ENCODE results near the gene PPIB. TPM values are rescaled to one million over a fixed set of nuclear protein-coding genes. Genes with fewer than 3 reads are reported as not detected.

Gene PPIB
- total RNA-seq, 2 donors from 2014 or later = 167 to 264 TPM

DNA sequence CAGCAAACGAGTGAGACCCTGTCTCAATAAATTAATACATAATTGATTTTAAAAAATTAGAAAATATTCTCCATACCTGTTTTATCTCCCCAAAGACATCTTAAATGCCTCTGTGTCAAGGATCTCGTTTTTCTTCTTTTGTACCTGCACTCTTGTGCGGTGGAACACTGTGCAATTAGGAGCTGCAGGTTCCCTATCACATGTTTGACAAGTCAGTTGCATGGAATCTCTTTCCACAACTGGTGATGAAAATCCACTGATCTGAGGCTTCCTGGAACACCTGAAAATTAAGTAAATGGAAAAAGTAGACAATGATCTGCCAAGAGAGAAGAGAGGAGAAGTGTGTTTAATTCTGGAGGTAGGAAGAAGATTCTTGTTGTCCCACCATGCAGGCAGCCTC, 14.2 kb downstream of the PPIB start:
- DNase-seq (ENCODE audit: low spot score in 2 of 2) (no peak), ATAC-seq (no peak)
- no peaks in the 10 kb centered on the region for H3K36me3 Mint-ChIP-seq
- H3K27ac Mint-ChIP-seq = no peak overlapping the region
- H3K9me3 Mint-ChIP-seq = no peaks in the 10 kb centered on the region

DNA sequence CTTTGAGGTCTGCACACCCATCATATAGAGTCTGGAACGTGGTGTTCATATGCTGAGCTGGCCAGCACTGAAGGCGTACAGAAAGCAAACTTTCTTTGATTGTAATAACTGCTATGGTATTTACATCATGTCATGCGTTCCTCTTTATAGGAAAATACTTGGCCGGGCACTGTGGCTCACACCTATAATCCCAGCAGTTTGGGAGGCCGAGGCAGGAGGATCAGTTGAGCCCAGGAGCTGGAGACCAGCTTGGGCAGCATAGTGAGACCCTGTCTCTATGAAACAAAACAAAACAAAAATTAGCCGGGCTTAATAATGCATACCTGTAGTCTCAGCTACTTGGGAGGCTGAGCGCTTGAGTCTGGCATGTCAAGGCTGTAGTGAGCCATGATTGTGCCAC, 14.7 kb downstream of the PPIB start:
- ATAC-seq = no peak
- Mint-ChIP-seq H3K27ac (no peak overlapping the region), H3K9me3 (no peaks in the 10 kb centered on the region), H3K36me3 (no peaks in the 10 kb centered on the region)
- DNase-seq (ENCODE audit: low spot score in 2 of 2) = no peak

DNA sequence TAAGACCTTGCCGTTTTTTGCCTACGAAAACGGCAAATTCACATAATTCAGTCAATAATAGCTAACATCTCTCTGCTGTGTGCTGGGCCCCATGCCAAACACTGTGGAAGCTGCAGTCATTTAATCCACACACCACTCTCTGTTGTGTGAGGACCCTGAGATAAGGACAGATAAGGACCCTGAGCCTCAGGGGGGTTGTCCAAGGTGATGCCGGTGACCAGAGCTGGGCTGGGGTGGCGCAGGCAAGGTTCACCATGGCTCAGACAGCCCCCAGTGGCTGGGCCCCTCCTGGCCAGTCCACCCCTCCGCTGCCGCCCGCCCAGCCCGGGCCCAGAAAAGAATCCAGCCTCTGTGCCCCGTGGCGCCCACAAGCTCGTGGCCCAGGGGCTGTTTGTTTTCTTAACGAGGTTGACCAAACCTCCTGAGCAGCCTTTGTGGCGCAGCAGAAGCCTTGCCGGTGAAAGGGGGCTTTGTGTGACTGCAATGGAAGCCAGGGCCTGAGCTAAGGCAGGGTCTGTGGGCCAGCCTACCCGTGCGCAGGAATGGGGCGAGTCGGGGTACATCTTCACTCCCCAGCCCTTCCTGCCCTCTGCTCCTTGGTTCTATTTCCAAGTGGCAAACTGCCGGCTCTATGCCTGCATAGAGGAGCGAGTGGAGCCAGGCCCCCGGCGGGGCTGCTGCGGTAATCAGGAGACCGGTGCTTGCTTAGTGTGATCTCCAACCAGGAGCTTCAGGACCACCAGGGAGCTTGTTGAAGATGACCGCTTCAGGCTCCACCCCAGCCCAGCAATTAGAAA, 15.7 kb downstream of the PPIB start:
- no peaks in the 10 kb centered on the region for H3K36me3 Mint-ChIP-seq
- DNase-seq (ENCODE audit: low spot score in 2 of 2) (no peak), ATAC-seq (no peak)
- H3K9me3 Mint-ChIP-seq = no peaks in the 10 kb centered on the region
- H3K27ac Mint-ChIP-seq = no peak overlapping the region

DNA sequence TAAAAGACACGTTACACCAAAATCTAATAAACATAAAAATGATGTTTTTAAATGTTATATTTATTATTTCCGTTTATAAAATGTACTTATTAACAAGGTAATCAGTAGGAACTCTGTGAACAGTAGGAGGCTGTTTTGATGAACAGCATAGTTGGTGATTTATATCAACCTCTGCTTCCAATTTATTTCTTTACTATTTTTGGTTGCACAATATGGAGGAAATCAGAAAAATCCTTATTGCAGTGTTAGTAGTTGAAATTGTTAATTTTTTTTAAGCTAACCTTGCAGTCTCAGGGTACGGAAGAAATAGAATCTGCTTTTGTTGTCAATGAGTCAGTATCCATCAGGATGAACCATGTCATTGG, 16.3 kb downstream of the PPIB start:
- DNase-seq (ENCODE audit: low spot score in 2 of 2) (no peak), ATAC-seq (no peak)
- no peaks in the 10 kb centered on the region for H3K9me3 Mint-ChIP-seq
- no peaks in the 10 kb centered on the region for H3K36me3 Mint-ChIP-seq
- H3K27ac Mint-ChIP-seq = no peak overlapping the region

DNA sequence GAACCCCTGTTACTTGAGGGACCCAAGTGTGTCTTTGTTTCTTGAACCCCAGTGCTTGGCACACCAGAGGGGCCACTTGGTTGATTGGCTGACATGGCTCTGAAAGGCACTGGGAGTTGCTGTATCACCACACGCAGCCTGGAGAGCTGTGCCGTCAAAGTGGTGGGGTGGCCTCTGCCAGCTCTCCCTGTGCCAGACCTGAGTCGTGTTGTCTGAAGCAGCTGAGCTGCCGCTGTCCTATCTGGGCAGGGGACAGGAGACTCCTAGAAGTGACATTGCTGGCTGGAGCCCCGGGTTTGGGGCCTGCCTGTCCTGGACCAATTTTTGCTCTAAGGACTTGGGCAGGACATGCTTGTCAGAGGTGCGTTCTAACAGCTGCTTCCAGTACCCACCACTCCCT, 16.8 kb downstream of the PPIB start:
- Mint-ChIP-seq H3K36me3 (no peaks in the 10 kb centered on the region), H3K27ac (no peak overlapping the region), H3K9me3 (no peaks in the 10 kb centered on the region)
- no peak for DNase-seq (ENCODE audit: low spot score in 2 of 2)
- no peak for ATAC-seq

DNA sequence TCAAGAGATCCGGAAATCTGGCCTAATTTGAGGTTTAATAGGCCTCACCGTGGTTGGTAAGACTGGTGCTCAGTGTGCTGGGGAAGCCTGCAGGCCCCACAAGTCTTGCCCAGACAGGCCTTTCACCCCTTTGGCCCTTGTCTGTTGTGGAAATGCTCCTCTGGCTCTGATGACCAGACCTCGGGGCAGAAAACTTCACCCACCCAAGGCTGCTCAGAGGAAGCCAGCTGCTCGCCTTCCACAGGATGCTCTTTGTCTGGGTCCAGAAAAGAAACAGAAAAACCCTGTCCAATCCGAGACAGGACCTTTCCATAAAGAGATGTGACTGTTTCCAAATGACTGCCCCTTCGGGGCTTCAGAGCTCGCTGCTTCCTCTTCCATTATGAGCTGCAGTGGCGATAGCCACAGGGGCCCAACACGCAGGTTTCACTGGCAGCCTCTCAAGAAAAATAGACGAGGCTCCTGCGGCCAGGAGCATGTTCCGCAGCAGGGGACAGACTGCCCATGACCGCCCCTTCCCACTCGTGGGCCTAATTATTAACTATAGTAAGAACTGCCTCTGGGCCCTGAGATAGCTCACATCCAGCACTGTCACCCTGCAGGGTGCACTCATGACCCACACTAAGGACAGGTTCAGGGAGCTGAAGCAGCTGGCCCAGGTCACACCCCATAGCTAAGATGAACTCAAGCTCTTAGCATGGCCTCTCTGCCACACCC, 18.1 kb downstream of the PPIB start:
- peak overlapping the region in 1 of 2 donors; percentile 58 for H3K27ac Mint-ChIP-seq
- H3K36me3 Mint-ChIP-seq = no peaks in the 10 kb centered on the region
- DNase-seq (ENCODE audit: low spot score in 2 of 2) (no peak), ATAC-seq (no peak)
- no peaks in the 10 kb centered on the region for H3K9me3 Mint-ChIP-seq

DNA sequence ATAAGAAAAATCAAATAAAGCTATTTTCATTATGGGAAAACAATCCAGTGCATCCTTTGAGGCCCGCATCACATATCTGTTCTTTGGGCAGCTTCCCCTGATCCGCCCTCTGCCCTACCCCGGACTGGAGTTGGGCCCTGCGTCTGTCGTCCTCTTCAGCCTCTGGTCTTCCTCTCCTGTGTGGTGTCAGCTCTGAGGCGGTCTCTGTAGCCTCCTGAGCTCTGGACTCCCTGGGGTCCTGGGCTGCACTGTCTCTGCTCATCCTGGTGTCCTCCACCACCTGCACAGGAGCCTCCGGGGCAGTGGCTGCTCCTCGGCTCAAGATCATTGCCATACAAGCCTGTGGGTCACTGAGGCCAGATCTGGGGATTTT, 18.6 kb downstream of the PPIB start:
- ATAC-seq (no peak), DNase-seq (ENCODE audit: low spot score in 2 of 2) (no peak)
- Mint-ChIP-seq H3K27ac (no peak overlapping the region), H3K36me3 (no peaks in the 10 kb centered on the region), H3K9me3 (no peaks in the 10 kb centered on the region)

DNA sequence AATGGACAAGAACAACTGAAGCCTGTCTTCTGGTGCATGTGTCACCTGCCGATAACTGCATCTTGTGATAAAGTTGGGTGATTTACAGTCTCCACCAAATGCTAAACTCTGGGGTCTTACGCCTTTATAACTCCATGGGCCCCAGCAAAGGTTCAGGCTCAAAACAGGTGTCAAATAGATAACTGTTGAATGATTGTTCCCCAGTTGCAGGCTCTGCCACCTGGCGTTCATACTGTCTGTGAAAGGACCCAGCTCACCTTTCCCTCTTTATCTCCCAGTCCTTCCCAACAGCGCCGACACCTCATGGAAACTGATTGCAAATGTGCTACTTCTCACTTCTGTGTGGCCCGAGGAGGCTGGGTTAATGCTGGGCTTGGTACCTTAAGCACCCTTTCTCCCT, 19.5 kb downstream of the PPIB start:
- DNase-seq (ENCODE audit: low spot score in 2 of 2) = no peak
- Mint-ChIP-seq H3K27ac (peak overlapping the region in 1 of 2 donors; percentile 13), H3K36me3 (no peaks in the 10 kb centered on the region), H3K9me3 (no peaks in the 10 kb centered on the region)
- ATAC-seq = no peak

DNA sequence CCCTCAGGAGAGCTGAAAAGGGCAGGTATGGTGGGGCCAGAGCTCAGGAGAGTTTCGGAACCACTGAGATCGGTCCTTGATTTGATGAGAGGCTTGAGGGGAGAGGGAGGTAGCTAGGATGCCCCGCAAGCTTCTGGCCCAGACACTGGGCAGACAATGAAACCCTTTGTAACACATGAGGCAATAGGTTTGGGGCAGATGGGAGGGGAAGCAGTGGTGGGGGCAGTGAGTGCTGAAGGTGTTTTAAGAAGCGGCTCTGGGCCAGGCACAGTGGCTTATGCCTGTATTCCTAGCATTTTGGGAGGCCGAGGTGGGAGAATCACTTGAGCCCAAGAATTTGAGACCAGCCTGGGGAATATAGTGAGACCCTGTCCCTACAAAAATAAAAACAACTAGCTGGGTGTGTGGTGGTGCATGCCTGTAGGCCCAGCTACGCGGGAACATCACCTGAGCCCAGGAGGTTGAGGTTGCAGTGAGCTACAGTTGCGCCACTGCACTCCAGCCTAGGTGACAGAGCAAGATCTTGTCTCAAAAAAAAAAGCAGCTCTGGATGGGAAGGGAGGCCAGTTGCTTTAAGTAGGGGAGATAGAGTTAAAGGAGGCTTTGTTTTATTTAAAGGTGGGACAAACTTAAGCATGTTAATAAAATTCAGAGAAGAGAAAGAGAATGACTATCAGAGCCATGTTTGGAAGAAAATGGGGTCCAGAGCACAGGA, 20.9 kb downstream of the PPIB start:
- DNase-seq (ENCODE audit: low spot score in 2 of 2) (no peak), ATAC-seq (no peak)
- H3K36me3 Mint-ChIP-seq = peaks cover 0 to 3% of the 10 kb centered on the region in 2 donors
- peak overlapping the region; percentile 31 to 75 for H3K27ac Mint-ChIP-seq
- H3K9me3 Mint-ChIP-seq = no peaks in the 10 kb centered on the region

DNA sequence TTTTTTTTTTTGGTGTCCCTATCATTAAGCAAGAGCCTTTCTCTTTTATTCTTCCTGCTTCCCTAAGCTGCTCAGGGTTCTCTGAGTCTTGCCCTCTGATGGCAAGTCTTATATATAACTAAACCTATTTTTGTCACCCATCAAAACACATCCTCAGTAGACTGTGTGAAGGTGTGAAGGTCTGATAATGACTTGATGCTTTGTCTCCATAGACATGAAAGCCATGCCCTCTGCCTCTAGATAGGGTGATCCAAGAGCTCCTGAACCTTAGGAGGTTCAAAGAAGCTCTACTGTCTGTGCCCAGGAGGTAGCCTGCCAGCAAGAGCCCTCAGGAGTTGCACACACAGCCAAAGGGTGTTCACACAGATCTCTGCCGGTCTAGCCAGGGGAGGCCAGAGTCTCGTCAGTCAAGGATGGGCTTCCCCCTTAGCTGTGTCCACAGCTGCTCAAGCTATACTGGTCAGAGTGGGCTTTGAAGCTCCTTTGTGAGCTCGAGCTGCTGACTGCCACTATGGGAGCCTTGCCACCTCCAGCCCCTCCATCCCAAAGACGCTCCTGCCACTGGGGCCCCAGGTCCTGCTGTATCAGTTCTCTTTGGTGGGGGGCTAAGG, 24.4 kb downstream of the PPIB start:
- ATAC-seq = no peak
- Mint-ChIP-seq H3K9me3 (no peaks in the 10 kb centered on the region), H3K36me3 (peaks cover 0 to 9% of the 10 kb centered on the region in 2 donors), H3K27ac (peak overlapping the region in 1 of 2 donors; percentile 9)
- DNase-seq (ENCODE audit: low spot score in 2 of 2) = no peak

DNA sequence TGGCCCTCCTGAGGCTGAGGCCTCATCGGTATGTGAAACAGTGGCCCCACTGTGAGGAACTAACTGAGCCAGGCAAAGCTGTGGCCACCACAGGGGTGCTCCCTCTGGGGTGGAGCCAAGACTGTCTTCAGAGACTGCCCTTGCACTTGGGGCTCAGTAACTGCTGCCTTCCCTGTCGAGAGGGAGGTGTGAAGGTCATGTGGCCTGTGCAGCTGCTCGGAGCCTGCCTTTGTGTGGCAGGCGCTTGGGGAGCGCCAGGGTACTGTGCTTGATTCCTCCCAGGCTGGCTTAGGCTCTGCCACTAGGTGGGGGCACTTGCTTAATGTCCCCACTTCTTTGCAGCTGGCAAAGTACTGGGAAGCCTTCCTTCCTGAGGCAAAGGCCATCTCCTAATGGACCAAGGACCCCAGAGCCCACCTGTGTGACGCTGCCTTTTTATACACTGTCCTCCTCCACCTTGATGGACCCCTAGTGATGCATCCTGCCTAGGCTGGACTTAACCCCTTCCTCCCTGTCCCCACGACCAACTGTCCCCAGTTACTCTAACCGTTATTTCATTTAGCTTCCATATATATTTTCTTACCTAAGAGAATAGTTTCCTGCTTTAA, 25.5 kb downstream of the PPIB start:
- ATAC-seq = no peak
- no peak for DNase-seq (ENCODE audit: low spot score in 2 of 2)
- Mint-ChIP-seq H3K36me3 (peaks cover 0 to 11% of the 10 kb centered on the region in 2 donors), H3K9me3 (no peaks in the 10 kb centered on the region), H3K27ac (peak overlapping the region; percentile 41 to 68)

DNA sequence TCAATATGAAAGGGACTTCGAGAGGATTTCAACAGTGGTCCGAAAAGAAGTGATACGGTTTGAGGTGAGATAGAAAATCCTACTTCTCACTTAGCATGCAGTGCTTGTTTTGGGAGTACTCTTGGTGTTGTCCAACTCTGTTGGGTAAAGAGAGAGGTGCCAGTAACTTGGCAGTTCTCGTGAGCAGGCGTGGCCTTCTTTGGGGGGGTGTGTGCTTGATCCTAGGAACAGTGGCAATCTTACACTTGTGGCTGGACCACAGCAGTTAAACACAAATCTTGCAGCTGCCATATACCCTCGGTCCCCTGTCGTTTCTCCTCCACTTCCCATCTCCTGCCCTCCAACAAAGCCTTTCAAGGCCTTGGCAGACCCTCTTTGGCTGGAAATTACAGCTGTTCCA, 26.5 kb downstream of the PPIB start:
- DNase-seq (ENCODE audit: low spot score in 2 of 2) (no peak), ATAC-seq (no peak)
- peaks cover 0 to 21% of the 10 kb centered on the region in 2 donors for H3K36me3 Mint-ChIP-seq
- H3K9me3 Mint-ChIP-seq = no peaks in the 10 kb centered on the region
- H3K27ac Mint-ChIP-seq = peak overlapping the region; percentile 41 to 68

DNA sequence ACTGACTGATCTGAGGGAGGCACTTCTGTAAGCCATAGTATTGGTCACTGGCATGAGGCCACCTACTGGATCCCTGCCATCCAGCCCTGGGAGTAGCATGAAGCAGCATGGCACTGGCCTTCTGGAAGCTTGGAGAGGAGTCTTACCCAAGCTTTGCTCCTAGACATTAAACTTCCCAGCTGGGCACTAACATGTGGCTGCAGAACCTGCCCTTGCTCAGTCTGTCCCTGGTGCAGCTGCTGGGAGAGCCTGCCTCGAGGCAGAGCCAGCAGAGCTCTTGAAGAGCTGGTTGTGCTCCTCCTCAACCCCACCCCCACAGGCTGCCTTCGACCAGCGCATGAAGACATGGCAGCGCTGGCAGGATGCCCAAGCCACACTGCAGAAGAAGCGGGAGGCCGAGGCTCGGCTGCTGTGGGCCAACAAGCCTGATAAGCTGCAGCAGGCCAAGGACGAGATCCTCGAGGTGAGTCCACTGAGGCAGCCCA, 28.4 kb downstream of the PPIB start:
- Mint-ChIP-seq H3K36me3 (peaks cover 0 to 23% of the 10 kb centered on the region in 2 donors), H3K9me3 (no peaks in the 10 kb centered on the region), H3K27ac (no peak overlapping the region)
- no peak for DNase-seq (ENCODE audit: low spot score in 2 of 2)
- ATAC-seq = no peak

DNA sequence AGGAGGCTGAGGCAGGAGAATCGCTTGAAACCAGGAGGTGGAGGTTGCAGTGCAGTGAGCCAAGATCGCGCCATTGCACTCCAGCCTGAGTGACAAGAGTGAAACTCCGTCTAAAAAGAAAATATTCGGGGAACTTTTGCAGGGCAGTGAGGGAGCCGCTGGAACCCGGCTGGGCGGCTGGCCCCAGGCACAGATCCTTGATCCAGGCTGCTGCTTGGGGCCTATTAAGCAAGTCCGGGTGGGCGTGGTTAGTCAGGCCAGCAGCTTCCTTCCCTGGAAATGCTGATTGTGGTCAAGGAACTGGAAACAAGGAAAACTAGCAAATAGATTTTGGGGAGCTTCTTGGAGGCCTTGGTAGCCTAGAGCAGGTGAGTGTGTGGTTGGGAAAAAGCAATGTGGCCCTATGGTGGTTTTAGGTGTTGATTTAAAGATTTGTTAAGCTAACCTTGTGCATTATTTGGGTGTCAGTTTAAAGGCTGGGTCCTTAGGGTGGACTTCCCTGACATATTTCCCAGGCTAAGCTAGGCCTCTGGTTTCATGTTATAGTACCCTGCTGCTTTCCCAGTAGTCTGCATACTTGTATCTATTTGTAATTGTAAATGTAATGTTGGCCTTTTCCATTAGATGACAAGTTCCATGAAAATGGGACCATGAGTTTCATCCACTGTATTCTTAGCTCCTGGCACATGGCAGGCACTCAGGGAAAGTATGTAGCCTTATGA, 29.0 kb downstream of the PPIB start:
- no peak for DNase-seq (ENCODE audit: low spot score in 2 of 2)
- Mint-ChIP-seq H3K9me3 (no peaks in the 10 kb centered on the region), H3K27ac (peak overlapping the region in 1 of 2 donors; percentile 65), H3K36me3 (peaks cover 0 to 23% of the 10 kb centered on the region in 2 donors)
- no peak for ATAC-seq

DNA sequence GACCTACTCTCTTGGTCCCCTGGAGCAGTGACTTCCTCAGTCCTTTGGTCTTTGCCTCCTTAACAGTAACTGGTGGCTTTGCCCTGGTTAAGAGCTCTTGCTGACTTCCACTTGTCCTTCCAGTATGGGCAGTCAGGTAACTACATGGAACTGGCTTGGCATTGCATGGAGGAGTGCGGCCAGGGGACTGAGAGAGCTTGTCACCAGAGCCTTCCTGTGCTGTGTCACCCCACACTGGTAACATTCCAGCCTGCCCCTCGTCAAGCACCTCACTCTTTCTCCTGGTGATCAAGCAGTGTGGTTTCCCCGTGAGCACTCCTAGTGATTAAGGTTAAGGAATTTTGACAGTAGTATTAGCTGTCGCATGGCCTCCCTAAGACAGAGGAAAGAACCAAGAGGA, 30.6 kb downstream of the PPIB start:
- DNase-seq (ENCODE audit: low spot score in 2 of 2) = no peak
- no peak for ATAC-seq
- Mint-ChIP-seq H3K27ac (peak overlapping the region; percentile 37 to 41), H3K9me3 (no peaks in the 10 kb centered on the region), H3K36me3 (peaks cover 9 to 29% of the 10 kb centered on the region in 2 donors)

DNA sequence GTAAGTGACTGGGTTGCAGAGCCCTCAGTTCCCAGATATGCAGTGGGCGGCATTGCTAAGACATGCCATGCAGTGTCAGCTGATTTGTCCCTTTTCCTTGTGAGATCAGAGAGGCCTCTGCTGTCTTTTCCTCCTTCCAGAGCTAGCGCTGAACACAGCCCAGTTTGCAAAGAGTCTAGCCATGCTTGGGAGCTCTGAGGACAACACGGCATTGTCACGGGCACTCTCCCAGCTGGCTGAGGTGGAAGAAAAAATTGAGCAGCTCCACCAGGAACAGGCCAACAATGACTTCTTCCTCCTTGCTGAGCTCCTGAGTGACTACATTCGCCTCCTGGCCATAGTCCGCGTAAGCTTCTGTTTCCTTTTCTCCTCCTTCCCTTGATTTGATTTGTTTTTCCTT, 31.3 kb downstream of the PPIB start:
- Mint-ChIP-seq H3K36me3 (peaks cover 9 to 22% of the 10 kb centered on the region in 2 donors), H3K9me3 (no peaks in the 10 kb centered on the region), H3K27ac (peak overlapping the region; percentile 37 to 41)
- DNase-seq (ENCODE audit: low spot score in 2 of 2) = no peak
- no peak for ATAC-seq

Measured in activated naive CD4-positive, alpha-beta T cell treated with anti-CD3 and anti-CD28 coated beads, Interleukin-2, amount 50 U/mL, for 72 hours (primary cell).